BLaER1 (cell line): Measurements from ENCODE around the gene TFF1.
A peak's percentile ranks its signal among the peaks of the same experiment; 100 is the strongest.

Experiments
- H3K27ac ChIP-seq: shearing (Covaris generic); formaldehyde crosslinking; 2 replicates; pipeline ENCODE4 v1.8.1; 2022
- H3K27me3 ChIP-seq: shearing (Covaris generic); formaldehyde crosslinking; 2 replicates; pipeline ENCODE4 v1.8.1; 2022
- H3K36me3 ChIP-seq: shearing (Covaris generic); formaldehyde crosslinking; 2 replicates; pipeline ENCODE4 v1.8.1; 2022
- H3K4me1 ChIP-seq: shearing (Covaris generic); formaldehyde crosslinking; 2 replicates; pipeline ENCODE4 v1.8.1; 2022
- H3K4me2 ChIP-seq: shearing (Covaris generic); formaldehyde crosslinking; 2 replicates; pipeline ENCODE4 v1.8.1; 2022
- H3K4me3 ChIP-seq: shearing (Covaris generic); formaldehyde crosslinking; 2 replicates; pipeline ENCODE4 v1.8.1; 2022
- H3K9ac ChIP-seq: shearing (Covaris generic); formaldehyde crosslinking; 2 replicates; pipeline ENCODE4 v1.8.1; 2022
- H3K9me3 ChIP-seq: shearing (Covaris generic); formaldehyde crosslinking; 2 replicates; pipeline ENCODE4 v1.8.1; 2022
- H4K20me1 ChIP-seq: shearing (Covaris generic); formaldehyde crosslinking; 2 replicates; pipeline ENCODE4 v1.8.1; 2022
- Cebpa-rat ChIP-seq: shearing (Covaris generic); IDR thresholded peaks from 2 replicates; pipeline ENCODE4 v1.8.1; 2022

The TFF1 gene

GRCh38 chr21:42391297-42391696 is 25.0 kb upstream of the TFF1 start:
- H4K20me1 ChIP-seq: no peaks in the 10 kb centered on the region
- 0 out of 2 replicates have a peak overlapping the region, but pooled peaks have one; percentile 81 for H3K4me2 ChIP-seq
- no peaks in the 10 kb centered on the region for H3K27me3 ChIP-seq
- no peak overlapping the region for H3K27ac ChIP-seq
- no peak overlapping the region for H3K9ac ChIP-seq
- H3K4me1 ChIP-seq: peaks cover 95% of the 10 kb centered on the region
- no peaks in the 10 kb centered on the region for H3K9me3 ChIP-seq
- no peak for TF ChIP-seq Cebpa-rat
- H3K4me3 ChIP-seq: no peak overlapping the region
- H3K36me3 ChIP-seq: no peaks in the 10 kb centered on the region; the same call in 1 of the 2 replicates

DNA sequence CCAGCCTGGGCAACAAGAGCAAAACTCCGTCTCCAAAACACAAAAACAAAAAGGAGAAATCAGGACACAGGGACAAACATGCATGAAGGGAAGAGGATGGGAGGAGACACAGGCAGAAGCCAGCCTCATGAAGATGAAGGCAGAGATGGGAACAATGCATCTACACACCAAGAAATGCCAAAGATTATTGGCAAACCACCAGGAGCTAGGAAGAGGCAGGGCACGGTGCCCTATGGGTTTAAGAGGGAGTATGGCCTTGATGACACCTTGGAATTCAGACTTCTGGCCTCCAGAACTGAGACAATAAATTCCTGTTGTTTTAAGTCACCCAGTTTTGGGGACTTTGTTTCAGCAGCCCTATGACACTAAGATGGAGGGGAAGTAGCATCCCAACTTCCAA is 24.4 kb upstream of the TFF1 start:
- H3K27ac ChIP-seq: no peak overlapping the region
- no peaks in the 10 kb centered on the region for H4K20me1 ChIP-seq
- H3K4me3 ChIP-seq: no peak overlapping the region
- H3K9me3 ChIP-seq: no peaks in the 10 kb centered on the region
- H3K9ac ChIP-seq: no peak overlapping the region
- no peaks in the 10 kb centered on the region for H3K27me3 ChIP-seq
- no peaks in the 10 kb centered on the region; the same call in 1 of the 2 replicates for H3K36me3 ChIP-seq
- H3K4me1 ChIP-seq: peaks cover 95% of the 10 kb centered on the region
- no peak for TF ChIP-seq Cebpa-rat
- no peak overlapping the region for H3K4me2 ChIP-seq

GRCh38 chr21:42390193-42390592 is 23.9 kb upstream of the TFF1 start:
- Histone ChIP-seq H3K4me2 (peak overlapping the region; percentile 76), H4K20me1 (no peaks in the 10 kb centered on the region), H3K27me3 (no peaks in the 10 kb centered on the region), H3K9ac (no peak overlapping the region), H3K4me1 (peaks cover 95% of the 10 kb centered on the region), H3K36me3 (no peaks in the 10 kb centered on the region; the same call in 1 of the 2 replicates), H3K9me3 (no peaks in the 10 kb centered on the region), H3K4me3 (no peak overlapping the region), H3K27ac (no peak overlapping the region)
- no peak for TF ChIP-seq Cebpa-rat

DNA sequence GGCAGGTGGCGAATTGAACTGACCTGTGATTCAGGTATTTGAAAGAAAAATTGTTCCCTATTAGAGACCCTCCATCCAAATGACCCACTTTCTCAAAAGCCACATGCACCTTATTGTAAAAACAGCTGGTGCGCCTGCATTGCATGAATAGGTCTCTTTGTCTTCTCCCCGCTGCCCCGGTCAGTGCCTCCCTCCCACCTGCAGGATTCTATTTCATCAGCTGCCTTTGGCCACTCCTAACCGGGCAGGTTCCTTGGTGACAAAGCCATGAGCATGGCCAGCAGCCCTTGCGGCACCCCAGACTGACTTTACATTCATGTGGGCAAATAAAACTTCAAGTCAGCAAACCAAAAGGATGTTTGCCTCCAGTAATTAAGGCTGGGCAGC is 23.1 kb upstream of the TFF1 start:
- no peaks in the 10 kb centered on the region for H3K27me3 ChIP-seq
- peak overlapping the region; percentile 76 for H3K4me2 ChIP-seq
- no peak overlapping the region for H3K9ac ChIP-seq
- H3K27ac ChIP-seq: no peak overlapping the region
- H3K9me3 ChIP-seq: no peaks in the 10 kb centered on the region
- no peak overlapping the region for H3K4me3 ChIP-seq
- peaks cover 95% of the 10 kb centered on the region for H3K4me1 ChIP-seq
- no peak for TF ChIP-seq Cebpa-rat
- H3K36me3 ChIP-seq: no peaks in the 10 kb centered on the region; the same call in 1 of the 2 replicates
- H4K20me1 ChIP-seq: no peaks in the 10 kb centered on the region

DNA sequence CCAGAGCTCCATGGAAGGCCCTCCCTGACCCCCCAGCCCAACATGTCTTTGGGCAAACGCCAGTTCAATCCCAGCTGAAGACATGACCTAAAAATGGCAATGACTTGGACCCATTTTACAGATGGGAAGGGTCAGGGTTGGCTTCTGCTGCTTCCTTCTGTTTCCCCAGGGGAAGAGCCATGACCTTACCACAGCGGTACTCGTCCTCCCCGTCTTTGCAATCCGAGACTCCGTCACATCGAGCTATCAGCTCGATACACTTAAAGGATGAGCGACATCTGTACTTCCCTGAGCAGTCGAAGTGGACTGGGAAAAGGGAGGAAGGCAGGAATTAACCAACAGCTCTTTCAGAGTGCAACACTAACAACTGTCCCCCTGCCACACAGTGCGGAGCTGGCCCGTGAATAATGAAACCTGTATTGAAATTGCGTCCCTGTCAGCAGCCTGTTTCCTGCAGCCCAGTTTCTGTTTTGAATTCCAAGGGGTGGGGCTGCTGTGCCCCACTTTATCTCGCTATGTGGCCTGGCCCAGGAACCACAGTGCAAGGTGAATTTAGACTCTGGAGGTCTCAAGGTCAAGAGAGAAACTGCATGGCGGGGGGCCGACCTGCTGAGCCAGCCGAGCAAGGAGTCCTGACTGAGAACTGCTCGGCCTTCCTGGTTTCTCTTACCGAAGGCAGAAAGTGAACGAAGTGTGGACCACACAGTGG is 22.6 kb upstream of the TFF1 start:
- peaks cover 97% of the 10 kb centered on the region for H3K4me1 ChIP-seq
- no peak overlapping the region for H3K9ac ChIP-seq
- H3K27ac ChIP-seq: no peak overlapping the region
- H3K27me3 ChIP-seq: no peaks in the 10 kb centered on the region
- H4K20me1 ChIP-seq: no peaks in the 10 kb centered on the region
- H3K36me3 ChIP-seq: no peaks in the 10 kb centered on the region; the same call in 1 of the 2 replicates
- H3K4me2 ChIP-seq: peak overlapping the region; percentile 76
- H3K4me3 ChIP-seq: no peak overlapping the region
- H3K9me3 ChIP-seq: no peaks in the 10 kb centered on the region
- TF ChIP-seq Cebpa-rat: no peak

GRCh38 chr21:42387843-42388340 is 21.6 kb upstream of the TFF1 start:
- peaks cover 98% of the 10 kb centered on the region for H3K4me1 ChIP-seq

GRCh38 chr21:42387164-42387563 is 20.8 kb upstream of the TFF1 start:
- peak overlapping the region; percentile 76 for H3K4me2 ChIP-seq
- peaks cover 16% of the 10 kb centered on the region for H3K9me3 ChIP-seq
- H3K4me1 ChIP-seq: peaks cover 96% of the 10 kb centered on the region
- no peaks in the 10 kb centered on the region for H3K27me3 ChIP-seq
- no peak overlapping the region for H3K9ac ChIP-seq
- H3K27ac ChIP-seq: no peak overlapping the region
- no peak for TF ChIP-seq Cebpa-rat
- no peaks in the 10 kb centered on the region for H4K20me1 ChIP-seq
- peaks cover 5% of the 10 kb centered on the region; the same call in 1 of the 2 replicates for H3K36me3 ChIP-seq
- H3K4me3 ChIP-seq: no peak overlapping the region

More at GRCh38 chr21:42387843-42388340, 21.6 kb upstream of the TFF1 start:
- H3K27me3 ChIP-seq: no peaks in the 10 kb centered on the region
- H3K9me3 ChIP-seq: peaks cover 8% of the 10 kb centered on the region
- H3K4me3 ChIP-seq: no peak overlapping the region
- H3K27ac ChIP-seq: no peak overlapping the region
- H3K9ac ChIP-seq: no peak overlapping the region
- H3K4me2 ChIP-seq: peak overlapping the region; percentile 76
- no peak for TF ChIP-seq Cebpa-rat
- H4K20me1 ChIP-seq: no peaks in the 10 kb centered on the region
- H3K36me3 ChIP-seq: no peaks in the 10 kb centered on the region; the same call in 1 of the 2 replicates

DNA sequence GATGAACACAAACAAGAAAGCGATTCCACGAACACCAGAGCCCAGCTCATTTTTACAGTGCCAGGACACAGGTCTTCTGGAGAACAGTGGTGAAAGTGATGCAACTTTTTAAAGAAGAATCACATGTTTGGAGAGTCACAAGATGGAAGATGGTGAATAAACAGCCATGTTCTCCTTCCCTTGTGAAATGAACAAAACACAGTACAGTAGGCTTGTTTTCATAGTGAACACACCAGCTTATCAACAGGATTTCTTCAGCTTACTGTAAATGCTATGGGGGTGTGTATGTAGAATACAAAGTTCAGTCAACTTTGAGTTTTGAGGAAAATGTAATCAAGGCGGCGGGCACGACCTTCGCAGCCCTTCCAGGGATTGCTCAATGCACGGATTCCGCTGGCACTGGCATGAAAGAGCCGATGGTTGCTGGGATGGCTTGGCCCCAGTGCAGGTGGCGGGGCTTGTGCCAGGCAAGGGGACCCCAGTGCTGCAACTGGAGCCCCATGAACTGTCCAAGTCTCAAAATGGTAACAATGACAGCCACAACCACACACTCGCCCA is 19.8 kb upstream of the TFF1 start:
- Histone ChIP-seq H4K20me1 (no peaks in the 10 kb centered on the region), H3K36me3 (peaks cover 10% of the 10 kb centered on the region; the same call in 1 of the 2 replicates), H3K27ac (peak overlapping the region; percentile 27; the same call in 1 of the 2 replicates), H3K9ac (no peak overlapping the region), H3K4me1 (peaks cover 85% of the 10 kb centered on the region), H3K4me2 (peak overlapping the region; percentile 67), H3K4me3 (no peak overlapping the region), H3K9me3 (peaks cover 26% of the 10 kb centered on the region), H3K27me3 (no peaks in the 10 kb centered on the region)
- TF ChIP-seq Cebpa-rat: no peak

- H3K9me3 ChIP-seq: peaks cover 26% of the 10 kb centered on the region
- peaks cover 10% of the 10 kb centered on the region; the same call in 1 of the 2 replicates for H3K36me3 ChIP-seq
- no peaks in the 10 kb centered on the region for H4K20me1 ChIP-seq
- no peak overlapping the region for H3K9ac ChIP-seq
- H3K27ac ChIP-seq: peak overlapping the region; percentile 27
- no peaks in the 10 kb centered on the region for H3K27me3 ChIP-seq
- H3K4me3 ChIP-seq: no peak overlapping the region
- no peak for TF ChIP-seq Cebpa-rat
- peaks cover 81% of the 10 kb centered on the region for H3K4me1 ChIP-seq
- peak overlapping the region; percentile 67 for H3K4me2 ChIP-seq
These were observed 19.3 kb upstream of the TFF1 start for GRCh38 chr21:42385619-42386018.

- Histone ChIP-seq H3K36me3 (peaks cover 10% of the 10 kb centered on the region; the same call in 1 of the 2 replicates), H4K20me1 (no peaks in the 10 kb centered on the region), H3K9ac (no peak overlapping the region), H3K4me2 (peak overlapping the region; percentile 79), H3K4me1 (peaks cover 80% of the 10 kb centered on the region), H3K27me3 (no peaks in the 10 kb centered on the region), H3K4me3 (no peak overlapping the region), H3K9me3 (peaks cover 26% of the 10 kb centered on the region), H3K27ac (peak overlapping the region; percentile 27; the same call in 1 of the 2 replicates)
- TF ChIP-seq Cebpa-rat: no peak
These were observed 18.7 kb upstream of the TFF1 start for GRCh38 chr21:42384989-42385388.
